GM12865 (cell line): ENCODE results near the gene RAD23B.

Experiments used
- DNase-seq: peaks from one replicate; pipeline ENCODE4 v3.0.0; 2010; ENCODE audit warnings: low read depth
- H3K4me3 ChIP-seq: 2 replicates; pipeline ENCODE4 v1.5.1; 2011; ENCODE audit warnings: mild to moderate bottlenecking, low read depth, low read length, control low read depth
- TF ChIP-seq, protein P1 (sequence below): IDR thresholded peaks from 2 replicates; pipeline ENCODE4 v1.5.1; 2011; ENCODE audit warnings: low read length, control low read depth, low read depth, inconsistent platforms; ENCODE audit not compliant: insufficient read depth; ENCODE audit errors: missing control alignments

RAD23B gene

DNA sequence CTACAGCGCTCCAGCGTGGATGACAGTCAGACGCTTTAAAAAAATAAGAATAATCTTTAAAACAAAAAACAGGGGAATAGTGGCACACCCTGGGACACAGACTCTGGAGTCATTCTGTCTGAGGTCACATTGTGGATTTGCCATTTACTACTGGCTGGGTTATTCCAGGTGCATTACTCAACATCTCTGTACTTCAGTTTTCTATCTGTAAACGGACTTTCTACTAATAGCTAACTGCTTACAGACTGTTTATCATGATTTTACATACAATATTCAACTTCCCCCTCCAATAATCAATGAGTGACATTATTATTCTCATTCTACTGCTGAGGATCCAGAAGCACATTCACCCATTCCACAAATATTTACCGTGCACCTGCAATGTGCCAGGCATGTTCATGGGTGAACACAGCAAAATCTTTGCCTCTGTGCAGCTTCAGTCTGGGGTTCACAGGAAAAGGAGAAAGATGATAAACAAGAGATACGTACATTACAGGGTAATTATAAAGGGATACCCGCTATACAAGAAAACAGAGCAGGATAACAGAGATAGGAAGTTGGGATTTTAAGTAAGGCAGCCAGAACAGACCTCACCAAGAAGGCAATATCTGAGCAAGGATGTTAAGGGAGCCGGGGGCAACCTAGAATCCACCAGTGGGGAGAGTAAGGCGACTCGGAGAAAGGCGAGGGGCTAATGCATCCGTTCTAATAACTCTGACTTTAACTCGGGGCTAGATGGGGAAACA lies 984 bp upstream of the RAD23B start:
- H3K4me3 ChIP-seq, result peak overlapping the region; percentile 65
- TF ChIP-seq, protein P1, sequence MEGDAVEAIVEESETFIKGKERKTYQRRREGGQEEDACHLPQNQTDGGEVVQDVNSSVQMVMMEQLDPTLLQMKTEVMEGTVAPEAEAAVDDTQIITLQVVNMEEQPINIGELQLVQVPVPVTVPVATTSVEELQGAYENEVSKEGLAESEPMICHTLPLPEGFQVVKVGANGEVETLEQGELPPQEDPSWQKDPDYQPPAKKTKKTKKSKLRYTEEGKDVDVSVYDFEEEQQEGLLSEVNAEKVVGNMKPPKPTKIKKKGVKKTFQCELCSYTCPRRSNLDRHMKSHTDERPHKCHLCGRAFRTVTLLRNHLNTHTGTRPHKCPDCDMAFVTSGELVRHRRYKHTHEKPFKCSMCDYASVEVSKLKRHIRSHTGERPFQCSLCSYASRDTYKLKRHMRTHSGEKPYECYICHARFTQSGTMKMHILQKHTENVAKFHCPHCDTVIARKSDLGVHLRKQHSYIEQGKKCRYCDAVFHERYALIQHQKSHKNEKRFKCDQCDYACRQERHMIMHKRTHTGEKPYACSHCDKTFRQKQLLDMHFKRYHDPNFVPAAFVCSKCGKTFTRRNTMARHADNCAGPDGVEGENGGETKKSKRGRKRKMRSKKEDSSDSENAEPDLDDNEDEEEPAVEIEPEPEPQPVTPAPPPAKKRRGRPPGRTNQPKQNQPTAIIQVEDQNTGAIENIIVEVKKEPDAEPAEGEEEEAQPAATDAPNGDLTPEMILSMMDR, result no peak
- DNase-seq, result no peak

DNA sequence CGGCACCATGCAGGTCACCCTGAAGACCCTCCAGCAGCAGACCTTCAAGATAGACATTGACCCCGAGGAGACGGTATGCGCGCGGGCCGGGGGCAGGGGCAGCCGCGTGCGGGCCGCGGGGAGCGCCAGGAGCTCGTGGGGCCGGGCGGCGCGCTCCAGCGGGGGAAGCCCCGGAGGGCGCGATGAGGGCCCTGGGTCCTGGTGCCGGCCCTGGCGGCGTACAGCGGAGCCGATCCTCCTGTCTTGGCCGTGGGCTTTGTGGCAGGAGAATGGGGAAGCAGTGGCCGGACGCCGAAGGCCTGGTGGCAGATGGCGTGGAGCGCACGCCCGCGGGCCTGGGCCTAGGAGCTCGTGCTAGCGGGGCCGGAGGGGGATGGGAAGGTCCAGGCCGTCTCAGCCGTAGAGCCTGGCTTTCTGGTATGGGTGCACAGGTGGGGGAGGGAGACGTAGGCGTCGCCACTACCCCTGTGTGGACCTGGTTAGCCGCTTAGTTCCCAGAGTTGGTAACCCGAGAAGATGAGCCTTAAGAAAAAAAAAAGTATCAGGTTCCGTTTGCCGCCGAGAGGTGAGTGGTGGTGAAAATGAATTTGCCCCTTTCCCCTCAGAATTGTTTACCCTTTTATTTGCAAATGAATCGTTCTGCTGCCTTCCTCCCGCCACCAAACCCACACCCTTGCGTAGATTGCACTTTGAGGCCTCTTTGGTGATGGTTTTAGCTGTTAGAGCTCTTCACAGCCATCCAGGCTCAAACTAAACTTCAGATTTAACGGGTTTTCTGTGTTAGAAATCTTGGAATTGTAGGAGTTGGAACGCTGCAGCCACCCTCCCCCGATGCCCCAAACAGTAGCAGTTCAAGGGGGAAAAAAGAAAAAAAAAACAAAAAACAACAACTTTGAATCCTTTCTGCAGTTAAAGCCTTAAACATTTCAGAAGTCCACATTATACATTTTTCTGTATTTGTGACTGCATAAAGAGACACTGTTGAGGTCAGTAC lies 841 bp downstream of the RAD23B start:
- peak overlapping the region; percentile 65 for H3K4me3 ChIP-seq
- TF ChIP-seq, protein P1, result no peak
- peak; percentile 92 for DNase-seq

DNA sequence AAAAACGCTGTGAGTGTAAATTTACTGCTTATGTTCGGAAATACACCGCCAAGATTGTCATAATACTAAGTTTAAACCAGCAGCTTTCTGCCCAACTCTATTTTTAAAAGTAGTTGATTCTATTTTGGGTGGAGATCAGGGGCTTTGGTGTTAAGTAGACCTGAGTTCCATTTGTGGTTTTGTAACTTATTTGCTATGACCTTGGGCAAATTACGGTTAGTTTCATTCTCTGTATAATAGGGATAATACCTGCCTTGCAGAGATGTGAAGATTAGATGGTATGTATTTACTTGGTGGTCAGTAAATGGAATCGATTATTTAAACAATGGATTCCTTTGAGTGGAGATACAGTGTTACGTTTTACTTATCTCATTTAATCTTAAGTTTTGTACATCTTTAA lies 1.6 kb downstream of the RAD23B start:
- peak overlapping the region; percentile 65 for H3K4me3 ChIP-seq
- peak; percentile 24 for DNase-seq
- TF ChIP-seq, protein P1, result no peak

DNA sequence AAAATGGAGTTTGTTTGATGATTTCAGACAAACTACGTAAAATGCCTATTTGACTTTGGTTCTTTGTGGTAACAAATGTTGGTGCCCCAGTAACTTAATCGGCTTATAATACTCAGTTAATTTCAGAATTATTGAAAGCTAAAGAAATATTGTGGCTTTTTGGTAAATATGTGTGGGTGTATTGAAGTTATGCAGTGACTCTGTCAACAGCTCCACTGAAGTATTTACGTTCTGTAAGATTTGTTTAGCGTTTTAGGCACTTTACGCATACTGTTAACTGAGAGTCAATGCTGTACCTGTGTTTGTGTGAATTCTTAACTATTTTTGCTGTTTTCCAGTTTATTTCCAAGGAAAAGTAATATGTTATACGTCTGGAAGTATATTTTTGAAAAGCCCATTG lies 2.2 kb downstream of the RAD23B start:
- peak overlapping the region; percentile 65 for H3K4me3 ChIP-seq
- TF ChIP-seq, protein P1, result no peak

DNA sequence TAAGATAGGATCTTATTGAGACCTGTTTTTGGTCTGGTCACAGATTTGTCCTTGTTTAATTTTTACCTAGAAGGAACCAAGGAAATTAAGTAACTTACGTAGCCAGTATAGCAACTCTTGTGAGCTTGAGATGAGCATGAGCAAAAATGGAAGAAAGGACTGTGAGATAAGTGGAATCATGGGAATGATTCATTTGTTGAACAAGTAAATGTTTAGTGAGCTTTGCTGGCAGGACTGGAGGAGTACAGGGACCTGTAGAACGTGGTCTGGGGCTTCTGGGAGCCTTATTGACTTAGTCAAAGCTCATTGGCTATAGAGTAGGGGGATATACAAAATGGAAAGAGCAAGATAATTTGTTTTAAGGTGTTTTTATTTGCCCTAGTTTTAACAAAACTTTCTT lies 3.0 kb downstream of the RAD23B start:
- DNase-seq, result no peak

More for the DNA sequence above, 2.2 kb downstream of the RAD23B start:
- DNase-seq, result no peak

DNA sequence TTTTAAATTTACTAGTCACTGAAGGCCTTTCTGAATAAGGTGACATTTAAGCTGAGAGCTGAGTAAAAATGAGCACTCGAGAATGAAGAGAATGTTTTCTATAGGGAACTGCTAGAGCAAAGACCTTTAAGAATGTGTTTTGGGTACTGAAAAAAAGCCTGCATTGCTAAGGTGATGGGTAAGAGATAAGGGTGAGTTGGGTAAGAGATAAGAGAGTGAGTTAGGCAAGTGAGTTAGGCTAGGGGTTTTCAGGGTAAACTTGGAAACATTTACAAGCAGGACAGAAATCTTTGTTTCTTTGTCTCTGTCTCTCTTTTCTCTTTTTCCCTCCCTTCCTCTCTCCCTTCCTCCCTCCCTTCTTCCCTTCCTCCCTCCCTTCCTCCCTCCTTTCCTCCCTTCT lies 5.6 kb downstream of the RAD23B start:
- TF ChIP-seq, protein P1, result no peak
- no peak overlapping the region for H3K4me3 ChIP-seq
- no peak for DNase-seq

More for the DNA sequence above, 3.0 kb downstream of the RAD23B start:
- TF ChIP-seq, protein P1, result no peak
- peak overlapping the region; percentile 65 for H3K4me3 ChIP-seq
